ENCODE results near the gene HSPH1.

DNA sequence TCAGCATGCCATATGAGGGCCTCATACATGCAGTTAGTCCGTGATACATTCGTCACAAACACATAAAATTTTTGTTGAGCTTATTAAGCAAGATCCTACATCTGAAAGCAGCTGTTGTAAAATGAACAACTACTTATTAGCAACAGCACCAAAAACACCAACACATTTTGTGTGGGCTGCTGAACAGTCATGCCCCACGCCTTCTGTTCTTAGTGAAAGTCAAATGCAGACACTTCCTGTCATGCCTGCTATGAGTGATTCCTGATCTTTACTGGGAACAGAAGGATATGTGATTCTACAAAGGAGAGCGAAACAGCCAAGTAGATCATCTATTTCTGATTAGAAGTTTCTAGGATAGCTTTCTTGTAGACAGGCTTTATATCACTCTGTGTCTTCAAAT lies 33.9 kb upstream of the HSPH1 start:
- TF ChIP-seq CTCF (conservative IDR thresholded peaks at IDR 0.05; ENCODE audit: low read depth, low read length), result no peak
- TF ChIP-seq EZH2 (IDR thresholded peaks at IDR 0.05; ENCODE audit: borderline replicate concordance, low read depth, low read length, poor library complexity, severe bottlenecking), result no peak
